Right ventricle myocardium inferior (tissue), 1 donor: Measurements from ENCODE around the gene PNKD. TPM values are rescaled to one million over a fixed set of nuclear protein-coding genes. Genes with fewer than 3 reads are reported as not detected.

Experiments
- ATAC-seq: fragments of 200-7000 bp; cut with Tn5 transposase; one replicate; pipeline ENCODE4 v1.9.1; 2020; ENCODE audit warnings: mild to moderate bottlenecking, moderate library complexity
- DNase-seq: peaks from one replicate; pipeline ENCODE4 v3.0.0; 2021; ENCODE audit errors: missing footprints
- intact Hi-C: fragments of 100-400 bp; cut with DNase I; formaldehyde crosslinking; loops from one replicate; pipeline ENCODE4 v1.11.0; 2022
- total RNA-seq: library from RNA; stranded (reverse); fragmentation: NEBNext Ultra II Directional; extraction: Animal tissue kit (Norgen Biotek cat#: 25700); gene quantifications from one replicate; pipeline ENCODE4 v1.2.1, GENCODE V29; 2021
- donor health status: DM: no; HTN: yes; CAD: no; lungs with severe emphysema.

Gene PNKD
- total RNA-seq, 1 donor from 2014 or later: 67.0 TPM

DNA sequence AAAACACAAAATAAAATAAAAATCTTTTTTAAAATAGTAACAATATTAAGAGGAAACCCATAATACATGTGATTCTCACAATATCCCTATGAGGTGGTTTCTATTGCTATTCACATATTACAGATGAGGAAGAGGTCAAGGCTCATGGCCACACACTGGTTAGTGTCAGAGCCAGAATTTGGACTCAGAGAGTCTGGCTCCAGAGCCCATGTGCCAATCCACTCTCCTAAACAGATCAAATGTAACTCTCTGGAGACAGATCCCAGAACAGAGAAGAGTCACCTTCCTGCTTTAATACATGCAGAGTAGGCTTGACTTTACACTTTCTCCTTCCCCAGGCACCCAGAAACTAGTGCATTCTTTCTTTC is 101.6 kb downstream of the PNKD start:
- intact Hi-C loops: no loop called here
- ATAC-seq (no peak), DNase-seq (no peak)

DNA sequence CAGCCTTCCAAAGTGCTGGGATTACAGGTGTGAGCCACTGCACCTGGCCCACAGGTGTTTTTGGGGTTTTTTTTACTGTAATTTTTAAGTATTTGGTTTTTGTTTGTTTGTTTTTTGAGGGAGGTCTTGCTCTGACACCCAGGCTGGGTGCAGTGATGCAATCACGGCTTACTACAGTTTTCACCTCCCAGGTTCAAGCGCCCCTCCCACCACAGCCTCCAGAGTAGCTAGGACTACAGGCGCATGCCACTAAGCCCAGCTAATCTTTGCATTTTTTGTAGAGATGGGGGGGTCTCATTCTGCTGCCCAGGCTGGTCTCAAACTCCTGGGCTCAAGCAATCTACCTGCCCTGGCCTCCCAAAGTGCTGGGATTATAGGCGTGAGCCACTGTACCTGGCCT is 104.5 kb downstream of the PNKD start:
- no peak for DNase-seq
- intact Hi-C loops: no loop called here
- ATAC-seq: no peak

DNA sequence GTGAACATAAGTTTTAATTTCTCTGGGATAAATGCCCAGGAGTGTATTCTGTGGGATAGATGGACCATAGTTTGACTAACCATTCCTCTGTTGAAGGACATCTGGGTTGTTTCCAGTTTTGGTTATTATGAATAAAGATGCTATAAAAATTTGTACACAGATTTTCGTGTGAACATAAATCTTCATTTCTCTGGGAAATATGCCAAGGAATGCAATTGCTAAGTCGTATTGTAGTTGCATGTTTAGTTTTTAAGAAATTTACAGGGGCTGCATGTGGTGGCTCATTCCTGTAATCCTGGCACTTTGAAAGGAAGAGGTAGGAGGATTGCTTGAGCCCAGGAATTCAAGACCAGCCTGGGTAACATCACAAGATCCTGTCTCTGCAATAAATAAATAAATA is 104.9 kb downstream of the PNKD start:
- intact Hi-C loops: no loop called here
- no peak for ATAC-seq
- no peak for DNase-seq

DNA sequence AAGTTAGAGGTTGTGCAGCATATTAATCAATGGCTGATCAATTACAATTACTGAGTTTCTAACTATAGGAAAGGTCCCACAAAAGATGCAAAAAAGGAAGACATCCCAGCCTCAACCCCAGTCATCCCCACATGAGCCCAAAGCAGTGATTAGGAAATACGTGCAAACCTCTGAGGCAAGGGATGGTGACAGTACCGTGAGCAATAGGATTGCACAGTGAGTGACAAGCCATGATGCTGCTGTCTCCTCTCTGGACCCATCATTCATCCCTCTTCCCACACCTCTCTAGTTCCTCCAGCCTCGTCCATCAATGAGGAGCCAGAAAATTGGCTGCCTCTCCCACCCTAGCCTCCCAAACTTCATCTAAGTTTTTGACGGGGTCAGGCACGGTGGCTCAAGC is 107.7 kb downstream of the PNKD start:
- ATAC-seq: no peak

DNA sequence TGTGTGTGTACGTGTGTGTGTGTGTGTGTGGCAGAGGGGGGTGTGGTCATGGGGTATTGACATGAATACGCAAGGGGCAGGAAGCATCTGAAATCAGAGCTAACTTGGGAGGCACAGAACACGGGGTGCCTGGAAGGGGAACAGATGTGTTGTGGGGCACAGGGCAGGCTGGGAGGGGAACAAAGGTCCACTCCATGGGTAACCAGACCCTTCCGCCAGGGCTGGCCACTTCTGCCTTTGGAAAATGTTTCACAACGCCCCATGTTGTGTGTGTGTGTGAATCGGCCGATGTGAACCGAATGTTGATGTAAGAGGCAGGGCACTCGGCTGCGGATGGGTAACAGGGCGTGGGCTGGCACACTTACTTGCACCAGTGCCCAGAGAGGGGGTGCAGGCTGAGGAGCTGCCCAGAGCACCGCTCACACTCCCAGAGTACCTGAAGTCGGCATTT is 111.6 kb downstream of the PNKD start, which contains the start of gene SLC11A1:
SLC11A1 (plus strand) TSS at position 358 of the 451 bp plus-strand sequence. CDS start 96 bp downstream, outside the sequence.
- DNase-seq: peak; percentile 93
- intact Hi-C loops: no loop called here

More for the DNA sequence above, 107.7 kb downstream of the PNKD start:
- DNase-seq: no peak
- intact Hi-C loops: no loop called here

DNA sequence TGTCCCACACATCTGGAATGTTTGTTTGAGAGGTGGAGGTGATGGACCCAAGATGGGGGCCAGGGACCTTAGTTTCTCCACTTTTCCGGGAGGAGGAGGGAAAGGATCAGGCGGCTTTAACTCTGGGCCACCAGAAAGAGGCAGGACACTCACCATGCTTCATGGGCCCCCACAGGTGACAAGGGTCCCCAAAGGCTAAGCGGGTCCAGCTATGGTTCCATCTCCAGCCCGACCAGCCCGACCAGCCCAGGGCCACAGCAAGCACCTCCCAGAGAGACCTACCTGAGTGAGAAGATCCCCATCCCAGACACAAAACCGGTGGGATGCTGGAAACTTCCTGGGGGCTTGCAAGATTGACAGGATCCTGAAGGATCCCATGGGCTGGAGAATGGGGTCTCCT is 112.5 kb downstream of the PNKD start:
- ATAC-seq (no peak), DNase-seq (no peak)
- intact Hi-C loops: no loop called here

More for the DNA sequence above, 111.6 kb downstream of the PNKD start, which contains the start of gene SLC11A1:
- peak; percentile 80 for ATAC-seq

DNA sequence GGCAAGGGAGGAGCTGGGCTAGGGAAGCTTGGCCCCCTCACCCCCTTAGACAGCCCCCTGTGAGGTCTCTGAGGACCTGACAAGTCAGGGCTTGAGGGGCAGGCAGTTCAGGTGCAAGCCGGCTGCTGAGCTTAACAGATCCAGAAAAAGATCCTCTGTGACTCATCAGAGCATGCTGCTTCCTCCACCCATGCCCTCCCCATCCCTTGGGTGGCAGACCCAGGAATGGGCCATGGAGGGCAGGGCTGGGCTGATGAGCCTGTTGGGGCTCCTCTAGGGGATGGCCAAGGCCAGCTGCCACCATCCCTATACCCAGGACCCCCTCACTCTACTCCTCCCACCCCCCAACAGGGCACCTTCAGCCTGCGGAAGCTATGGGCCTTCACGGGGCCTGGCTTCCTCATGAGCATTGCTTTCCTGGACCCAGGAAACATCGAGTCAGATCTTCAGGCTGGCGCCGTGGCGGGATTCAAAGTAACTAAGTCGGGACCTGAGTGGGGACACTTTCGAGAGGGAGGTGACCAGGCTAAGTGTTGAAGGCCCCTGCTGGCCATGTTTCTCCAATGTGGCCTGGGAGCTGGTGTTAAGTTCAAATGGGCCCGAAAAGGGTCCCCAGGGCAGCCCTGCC is 113.7 kb downstream of the PNKD start:
- intact Hi-C loops: no loop called here
- DNase-seq (no peak), ATAC-seq (no peak)

DNA sequence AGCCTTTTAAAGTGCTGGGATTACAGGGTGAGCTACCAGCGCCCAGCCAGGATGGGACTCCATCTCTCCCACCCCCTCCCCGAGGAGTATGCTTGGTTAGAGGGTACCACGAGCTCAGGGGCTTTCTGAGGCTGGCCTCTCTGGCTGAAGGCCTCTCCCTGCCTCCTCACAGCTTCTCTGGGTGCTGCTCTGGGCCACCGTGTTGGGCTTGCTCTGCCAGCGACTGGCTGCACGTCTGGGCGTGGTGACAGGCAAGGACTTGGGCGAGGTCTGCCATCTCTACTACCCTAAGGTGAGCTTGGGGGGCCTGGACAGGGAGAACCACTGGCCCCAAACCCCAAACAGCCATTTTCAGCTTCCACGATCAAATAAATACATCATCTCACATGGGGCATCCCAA is 114.7 kb downstream of the PNKD start:
- DNase-seq: no peak
- no peak for ATAC-seq
- intact Hi-C loops: no loop called here

DNA sequence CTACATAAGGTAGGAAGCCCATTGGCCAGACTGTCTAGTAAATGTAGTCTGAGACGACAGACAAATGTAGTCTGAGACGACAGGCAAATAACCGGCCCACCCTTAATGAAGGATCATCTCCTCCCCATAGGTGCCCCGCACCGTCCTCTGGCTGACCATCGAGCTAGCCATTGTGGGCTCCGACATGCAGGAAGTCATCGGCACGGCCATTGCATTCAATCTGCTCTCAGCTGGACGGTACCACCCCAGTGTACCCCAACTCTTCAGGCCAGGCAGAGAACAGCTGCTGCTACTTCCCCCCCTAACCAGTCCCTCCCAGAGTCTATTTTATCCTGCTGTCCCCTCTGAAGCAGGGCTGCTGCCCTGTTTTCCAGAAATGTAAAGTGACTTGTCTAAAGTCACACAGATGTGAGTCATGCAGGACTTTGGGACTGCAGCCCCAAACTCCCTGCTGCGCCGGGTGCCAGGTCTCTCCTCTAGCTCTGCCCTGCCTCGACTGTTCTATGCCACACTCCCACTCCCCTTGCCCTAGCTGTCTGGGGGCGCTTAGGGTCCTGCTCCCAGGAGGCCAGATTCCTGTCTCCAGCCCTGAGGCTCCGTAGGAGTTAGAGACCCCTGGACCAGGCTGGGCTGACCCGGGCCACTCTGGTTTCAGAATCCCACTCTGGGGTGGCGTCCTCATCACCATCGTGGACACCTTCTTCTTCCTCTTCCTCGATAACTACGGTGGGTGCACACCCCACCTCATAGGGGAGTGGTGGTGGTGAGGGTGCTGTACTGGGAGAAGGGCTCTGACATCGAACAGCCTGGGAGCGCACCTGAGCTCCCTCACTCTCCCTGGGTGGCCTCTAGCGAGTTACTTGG is 116.4 kb downstream of the PNKD start:
- intact Hi-C loops: no loop called here
- ATAC-seq (peak; percentile 11), DNase-seq (no peak)

DNA sequence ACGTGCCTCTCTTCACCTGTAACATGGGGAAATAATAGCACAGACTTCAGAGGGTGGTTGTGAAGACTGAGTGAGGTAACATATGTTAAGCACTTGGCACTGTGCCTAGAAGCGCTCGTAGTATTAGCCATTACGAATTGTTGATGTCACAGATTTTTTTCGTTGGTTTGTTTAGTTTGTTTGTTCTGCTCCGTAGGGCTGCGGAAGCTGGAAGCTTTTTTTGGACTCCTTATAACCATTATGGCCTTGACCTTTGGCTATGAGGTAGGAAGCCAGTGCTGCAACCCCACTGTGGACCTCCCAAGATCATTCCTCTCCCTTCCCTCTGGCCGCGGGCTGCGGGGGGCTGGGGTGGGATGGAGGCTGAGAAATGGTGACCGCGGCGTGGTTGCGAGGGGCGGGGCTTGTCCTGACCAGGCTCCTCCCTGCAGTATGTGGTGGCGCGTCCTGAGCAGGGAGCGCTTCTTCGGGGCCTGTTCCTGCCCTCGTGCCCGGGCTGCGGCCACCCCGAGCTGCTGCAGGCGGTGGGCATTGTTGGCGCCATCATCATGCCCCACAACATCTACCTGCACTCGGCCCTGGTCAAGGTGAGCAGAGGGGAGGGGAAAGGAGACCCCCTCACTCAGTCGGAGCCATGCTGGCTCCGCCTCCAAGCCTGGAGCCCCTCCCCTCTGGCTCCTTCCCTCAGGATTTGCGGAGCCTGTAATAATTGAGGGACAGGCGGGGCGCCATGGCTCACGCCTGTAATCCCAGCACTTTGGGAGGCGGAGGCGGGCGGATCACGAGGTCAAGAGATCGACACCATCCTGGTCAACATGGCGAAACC is 117.3 kb downstream of the PNKD start:
- ATAC-seq (peak; percentile 84), DNase-seq (no peak)

DNA sequence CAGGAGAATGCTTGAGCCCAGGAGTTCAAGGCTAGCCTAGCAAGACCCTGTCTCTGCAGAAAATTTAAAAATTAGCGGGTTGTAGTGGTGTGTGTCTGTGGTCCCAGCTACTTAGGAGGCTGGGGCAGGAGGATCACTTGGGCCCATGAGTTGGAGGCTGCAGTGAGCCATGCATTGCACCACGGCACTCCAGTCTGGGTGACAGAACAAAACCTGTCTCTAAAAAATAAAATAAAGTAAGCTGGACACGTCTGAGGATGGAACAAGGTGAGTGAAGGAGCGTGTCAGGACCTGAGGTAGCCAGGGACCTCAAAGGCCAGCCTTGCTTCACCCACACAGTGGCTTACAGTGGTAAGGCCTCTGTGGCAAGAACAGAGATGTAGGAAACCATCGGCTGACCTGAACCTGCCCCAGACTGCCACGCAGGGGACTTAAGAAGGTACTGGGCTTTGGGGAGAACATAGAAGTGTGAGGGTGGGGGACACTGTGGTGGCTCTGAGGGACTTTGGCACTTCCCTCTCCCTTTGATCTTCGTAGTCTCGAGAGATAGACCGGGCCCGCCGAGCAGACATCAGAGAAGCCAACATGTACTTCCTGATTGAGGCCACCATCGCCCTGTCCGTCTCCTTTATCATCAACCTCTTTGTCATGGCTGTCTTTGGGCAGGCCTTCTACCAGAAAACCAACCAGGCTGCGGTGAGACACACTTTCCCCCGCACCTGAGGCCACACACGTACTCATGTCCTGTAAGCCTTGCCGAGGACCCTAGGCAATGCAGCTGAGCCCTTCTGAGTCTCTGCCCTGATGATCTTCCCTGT is 119.2 kb downstream of the PNKD start:
- ATAC-seq: no peak
- DNase-seq: no peak
- intact Hi-C loops: no loop called here

More for the DNA sequence above, 117.3 kb downstream of the PNKD start:
- intact Hi-C loops: no loop called here

DNA sequence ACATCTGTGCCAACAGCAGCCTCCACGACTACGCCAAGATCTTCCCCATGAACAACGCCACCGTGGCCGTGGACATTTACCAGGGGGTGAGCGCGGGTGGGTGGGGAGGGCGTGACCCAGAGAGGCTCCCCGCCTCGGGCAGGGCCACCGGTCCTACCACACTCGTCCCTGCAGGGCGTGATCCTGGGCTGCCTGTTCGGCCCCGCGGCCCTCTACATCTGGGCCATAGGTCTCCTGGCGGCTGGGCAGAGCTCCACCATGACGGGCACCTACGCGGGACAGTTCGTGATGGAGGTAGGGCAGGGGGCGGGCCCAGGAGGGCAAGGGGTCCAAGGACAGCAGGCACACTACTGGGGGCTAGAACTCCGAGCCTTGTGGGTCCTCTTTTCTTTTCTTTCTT is 120.9 kb downstream of the PNKD start:
- intact Hi-C loops: no loop called here
- DNase-seq (no peak), ATAC-seq (no peak)

DNA sequence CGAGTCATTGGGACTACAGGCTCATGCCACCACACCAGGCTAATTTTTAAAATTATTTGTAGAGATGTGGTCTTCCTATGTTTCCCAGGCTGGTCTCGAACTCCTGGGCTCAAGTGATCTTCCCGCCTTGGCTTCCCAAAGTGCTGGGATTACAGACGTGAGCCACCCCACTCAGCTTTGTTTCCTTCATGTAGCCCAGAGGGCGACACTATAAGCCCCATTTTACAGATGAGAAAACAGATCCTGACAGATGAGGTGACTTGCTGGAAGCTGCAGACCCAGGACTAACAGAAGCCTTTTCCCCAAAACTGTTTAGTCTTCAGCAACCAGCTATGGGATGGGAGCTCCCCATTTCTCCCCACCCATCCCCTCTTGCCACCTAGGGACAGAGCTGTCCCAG is 122.1 kb downstream of the PNKD start:
- ATAC-seq (no peak), DNase-seq (no peak)
- intact Hi-C loops: no loop called here

DNA sequence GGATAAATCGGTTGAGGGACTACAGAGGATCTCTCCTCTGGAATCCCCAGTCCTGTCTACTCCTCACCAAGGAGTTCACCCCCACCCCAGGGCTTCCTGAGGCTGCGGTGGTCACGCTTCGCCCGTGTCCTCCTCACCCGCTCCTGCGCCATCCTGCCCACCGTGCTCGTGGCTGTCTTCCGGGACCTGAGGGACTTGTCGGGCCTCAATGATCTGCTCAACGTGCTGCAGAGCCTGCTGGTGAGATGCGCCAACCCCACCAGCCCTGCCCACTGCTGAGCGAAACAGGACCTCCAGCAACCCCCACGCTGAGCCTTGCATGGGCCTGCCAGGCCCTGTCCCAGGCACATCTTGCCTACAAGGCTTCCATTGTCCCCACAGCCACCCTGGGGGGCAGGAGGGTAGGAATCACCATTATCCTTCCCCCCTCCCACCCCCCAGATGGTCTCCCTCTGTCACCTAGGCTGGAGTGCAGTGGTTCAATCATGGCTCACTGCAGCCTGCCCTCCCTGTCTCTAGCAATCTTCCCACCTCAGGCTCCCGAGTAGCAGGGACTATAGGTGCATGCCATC is 122.7 kb downstream of the PNKD start:
- DNase-seq: no peak
- intact Hi-C loops: no loop called here
- ATAC-seq: no peak

DNA sequence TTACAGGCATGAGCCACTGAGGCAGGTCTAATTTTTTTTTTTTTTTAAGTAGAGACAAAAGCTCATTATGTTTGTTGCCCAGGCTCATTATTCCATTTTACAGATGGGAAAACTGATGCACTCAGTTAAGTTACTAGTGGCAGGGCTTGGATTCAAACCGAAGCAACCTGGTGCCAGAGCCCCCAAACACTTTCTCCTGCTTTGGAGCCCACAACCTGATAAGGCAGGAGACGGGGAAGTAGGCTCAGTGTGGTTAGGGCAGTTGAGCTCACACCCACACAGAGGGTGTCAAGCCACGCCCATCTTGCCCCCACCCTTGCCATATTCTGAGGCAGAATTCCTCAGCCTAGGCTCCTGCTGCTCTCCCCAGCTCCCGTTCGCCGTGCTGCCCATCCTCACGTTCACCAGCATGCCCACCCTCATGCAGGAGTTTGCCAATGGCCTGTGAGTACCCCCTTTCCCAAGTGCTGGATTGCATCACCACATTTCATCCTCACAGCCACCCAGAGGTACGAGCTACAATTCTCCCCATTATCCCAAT is 123.5 kb downstream of the PNKD start:
- ATAC-seq (no peak), DNase-seq (no peak)
- intact Hi-C loops: no loop called here

DNA sequence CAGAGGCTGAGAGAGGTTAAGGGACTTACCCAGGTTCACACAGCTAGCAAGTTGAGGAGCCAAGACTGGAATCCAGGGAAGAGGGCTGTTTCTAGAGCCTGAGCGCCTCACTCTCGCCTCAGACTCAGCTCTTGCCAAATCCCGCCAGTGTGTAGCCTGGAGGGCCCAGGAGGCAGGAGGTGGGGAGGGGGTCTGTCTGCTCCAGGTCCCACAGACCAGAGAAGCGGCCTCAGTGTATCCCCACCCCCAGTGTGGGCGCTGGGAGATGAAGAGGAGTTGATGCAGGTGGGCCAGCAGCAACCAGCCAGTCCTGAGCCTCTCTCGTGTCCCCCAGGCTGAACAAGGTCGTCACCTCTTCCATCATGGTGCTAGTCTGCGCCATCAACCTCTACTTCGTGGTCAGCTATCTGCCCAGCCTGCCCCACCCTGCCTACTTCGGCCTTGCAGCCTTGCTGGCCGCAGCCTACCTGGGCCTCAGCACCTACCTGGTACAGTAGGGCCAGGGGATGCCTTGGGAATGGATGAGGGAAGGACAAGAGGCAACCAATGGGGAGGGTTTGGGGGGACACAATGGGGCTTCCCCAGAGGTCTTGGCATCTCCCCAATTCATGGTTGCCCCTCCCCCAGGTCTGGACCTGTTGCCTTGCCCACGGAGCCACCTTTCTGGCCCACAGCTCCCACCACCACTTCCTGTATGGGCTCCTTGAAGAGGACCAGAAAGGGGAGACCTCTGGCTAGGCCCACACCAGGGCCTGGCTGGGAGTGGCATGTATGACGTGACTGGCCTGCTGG is 124.2 kb downstream of the PNKD start:
- intact Hi-C loops: loop anchor here (5.0 kb wide), 1 partner anchor 122 kb away; the partner anchor contains the start of genes AAMP and PNKD
- no peak for ATAC-seq
- DNase-seq: no peak

DNA sequence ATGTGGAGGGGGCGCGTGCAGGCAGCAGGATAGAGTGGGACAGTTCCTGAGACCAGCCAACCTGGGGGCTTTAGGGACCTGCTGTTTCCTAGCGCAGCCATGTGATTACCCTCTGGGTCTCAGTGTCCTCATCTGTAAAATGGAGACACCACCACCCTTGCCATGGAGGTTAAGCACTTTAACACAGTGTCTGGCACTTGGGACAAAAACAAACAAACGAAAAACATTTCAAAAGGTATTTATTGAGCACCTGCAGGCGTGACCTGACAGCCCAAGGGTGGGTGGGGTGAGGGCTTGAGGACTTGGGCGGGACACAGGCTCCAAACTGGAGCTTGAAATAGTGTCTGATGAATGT is 124.7 kb downstream of the PNKD start:
- DNase-seq (no peak), ATAC-seq (no peak)
- intact Hi-C loops: loop anchor here (5.0 kb wide), 1 partner anchor 123 kb away; the partner anchor contains the start of genes AAMP and PNKD
